Regular cardiac myocyte (primary cell): ENCODE measurements around the gene NKAPD1. TPM values are rescaled to one million over a fixed set of nuclear protein-coding genes. Genes with fewer than 3 reads are reported as not detected.

Experiments
- total RNA-seq: library from RNA; depleted of rRNA; stranded (reverse); fragments of >200 nt; gene quantifications from 2 replicates; pipeline ENCODE4 v1.2.3, GENCODE V29; 2014

The NKAPD1 gene, protein sequence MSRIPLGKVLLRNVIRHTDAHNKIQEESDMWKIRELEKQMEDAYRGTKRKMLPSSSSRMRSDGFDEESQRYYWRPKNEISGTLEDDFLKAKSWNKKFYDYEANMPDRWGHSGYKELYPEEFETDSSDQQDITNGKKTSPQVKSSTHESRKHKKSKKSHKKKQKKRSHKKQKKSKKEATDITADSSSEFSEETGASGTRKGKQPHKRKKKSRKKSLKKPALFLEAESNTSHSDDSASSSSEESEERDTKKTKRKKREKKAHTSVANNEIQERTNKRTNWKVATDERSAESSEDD
- 21.1 and 27.9 TPM in 2 replicates for total RNA-seq

DNA sequence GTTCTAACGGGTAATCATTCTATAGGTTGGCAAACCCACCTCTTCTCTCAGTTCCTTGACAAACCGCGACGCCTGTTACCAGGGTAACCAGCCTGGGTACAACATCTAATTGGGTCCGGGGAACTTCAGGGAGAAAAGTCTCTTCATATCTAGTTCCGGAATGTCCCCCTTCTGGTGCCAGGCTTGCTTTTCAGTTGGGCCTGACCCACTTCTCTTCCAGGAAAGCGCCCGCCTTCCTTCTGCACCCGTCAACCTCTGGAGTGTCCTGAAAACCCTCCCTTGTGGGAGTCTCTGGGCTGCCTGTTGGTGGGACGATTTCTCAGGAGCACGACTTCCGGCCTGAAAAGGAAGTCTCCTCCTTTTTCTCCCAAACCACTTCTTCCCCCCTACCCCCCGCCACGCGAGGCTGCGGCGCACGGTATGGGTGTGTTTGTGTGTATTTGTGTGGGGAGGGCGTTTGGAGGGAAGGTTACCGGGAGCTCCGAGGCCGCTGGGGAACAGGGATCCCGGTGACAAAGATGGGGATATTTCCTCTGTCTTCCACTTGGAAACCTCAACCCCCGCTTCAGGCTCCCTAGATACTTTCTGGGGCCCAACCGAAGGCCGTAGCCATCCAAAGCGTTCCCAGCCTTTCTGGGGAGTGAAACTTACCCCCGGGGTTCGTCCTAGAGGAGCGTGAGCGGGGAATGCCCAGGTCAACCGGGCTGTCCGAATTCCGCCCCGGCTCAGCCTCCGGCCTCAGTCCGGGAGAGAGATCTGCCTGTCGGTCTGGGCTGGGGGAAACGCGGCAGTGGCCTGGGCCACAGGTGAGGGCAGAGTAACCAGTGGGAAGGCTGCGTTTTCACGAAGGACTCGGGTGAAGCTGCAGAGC is at the start of gene NKAPD1, which contains the start of gene PIH1D2:
NKAPD1 (plus strand) TSS at position 359 of the 871 bp plus-strand sequence. CDS start 1,276 bp downstream, outside the sequence.
PIH1D2 (minus strand) TSS at position 77 of the 871 bp plus-strand sequence. CDS start 843 bp downstream, outside the sequence.

DNA sequence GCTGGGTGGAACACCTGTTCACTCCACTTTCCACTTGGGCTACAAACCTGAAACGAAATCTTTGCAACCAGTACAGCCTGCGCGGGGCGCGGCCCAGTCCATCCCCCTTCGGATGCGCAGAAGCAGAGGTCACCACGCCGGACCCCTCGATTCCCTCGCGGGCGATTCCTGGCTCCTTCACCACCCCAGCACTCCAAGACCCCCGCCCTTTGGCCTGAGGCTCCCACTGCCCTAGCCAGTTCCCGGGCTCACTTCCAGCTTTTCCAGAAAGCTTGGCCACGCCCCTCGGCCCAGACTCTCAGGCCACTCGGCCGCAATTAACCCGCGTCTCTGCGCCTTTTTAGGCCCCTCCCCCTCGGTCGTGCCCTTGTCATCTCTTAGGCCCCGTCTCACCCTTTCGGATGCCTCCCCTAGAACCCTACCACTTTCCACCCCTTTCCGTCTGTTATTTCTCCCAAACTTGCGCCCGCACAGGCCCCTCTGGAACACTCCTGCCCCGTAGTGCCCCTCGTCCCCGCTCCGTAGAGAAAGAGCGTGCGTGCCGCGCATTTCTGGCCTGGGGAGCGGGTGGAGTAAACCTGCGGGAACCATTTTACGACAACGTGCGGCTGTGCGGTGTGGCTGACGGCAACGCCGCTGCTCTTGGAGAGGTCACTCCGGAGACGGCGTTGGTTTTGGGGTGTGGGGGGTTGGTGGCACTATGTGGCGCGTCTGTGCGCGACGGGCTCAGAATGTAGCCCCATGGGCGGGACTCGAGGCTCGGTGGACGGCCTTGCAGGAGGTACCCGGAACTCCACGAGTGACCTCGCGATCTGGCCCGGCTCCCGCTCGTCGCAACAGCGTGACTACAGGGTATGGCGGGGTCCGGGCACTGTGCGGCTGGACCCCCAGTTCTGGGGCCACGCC is 49.1 kb upstream of the NKAPD1 start, which contains the start of gene DLAT:
DLAT (plus strand) TSS at position 636 of the 906 bp plus-strand sequence; CDS start at position 701, 65 bp downstream.

DNA sequence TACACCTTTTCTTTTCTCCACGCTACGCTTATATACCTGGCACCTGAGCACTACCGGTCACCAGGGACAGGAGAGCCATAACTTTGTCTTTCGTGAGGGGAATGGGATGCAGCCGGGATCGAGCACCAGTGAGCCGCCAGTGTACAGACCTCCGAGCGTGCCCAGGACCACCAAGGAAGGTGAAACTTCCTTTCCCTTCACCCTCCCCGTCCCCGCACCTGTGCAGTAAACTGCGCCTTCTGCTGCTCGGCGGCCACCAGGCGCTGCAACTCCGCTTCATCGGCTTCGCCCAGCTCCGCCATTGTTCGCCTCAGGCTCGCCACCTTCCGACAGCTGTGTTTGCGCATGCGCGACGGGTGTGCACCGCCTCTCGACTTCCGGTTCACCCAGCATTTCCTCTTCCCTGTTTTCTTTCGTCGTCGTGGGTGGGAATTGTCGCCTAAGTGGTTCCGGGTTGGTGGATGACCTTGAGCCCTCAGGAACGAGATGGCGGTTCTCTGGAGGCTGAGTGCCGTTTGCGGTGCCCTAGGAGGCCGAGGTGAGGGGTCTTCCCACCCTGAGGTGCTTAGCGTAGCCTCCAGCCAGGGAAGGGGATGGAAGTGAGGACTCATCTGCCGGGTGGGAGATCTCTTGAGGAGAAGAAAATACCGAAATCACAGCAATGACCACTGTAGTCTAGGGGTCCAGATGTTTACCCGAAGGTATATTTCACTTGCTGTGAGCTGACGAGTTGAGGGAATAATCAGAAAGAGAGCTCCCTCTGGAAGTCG is 12.5 kb downstream of the NKAPD1 start, which contains the start of the genes SDHD and TIMM8B:
SDHD (plus strand) TSS at position 452 of the 770 bp plus-strand sequence; CDS start at position 487, 35 bp downstream.
TIMM8B (minus strand) TSS at position 335 of the 770 bp plus-strand sequence; CDS start at position 302, 33 bp downstream.

Other genes with a start within 250 kb of the NKAPD1 start
- gene ALG9, start 202.7 kb upstream of the NKAPD1 start, total RNA-seq = 37.5 and 45.1 TPM in 2 replicates
- gene FDXACB1, start 195.1 kb upstream of the NKAPD1 start, total RNA-seq = 2.0 and 5.2 TPM in 2 replicates
- gene CFAP68, start 194.8 kb upstream of the NKAPD1 start, total RNA-seq = 7.3 and 7.9 TPM in 2 replicates
- gene CRYAB, start 162.5 kb upstream of the NKAPD1 start, total RNA-seq = 41.2 and 44.7 TPM in 2 replicates
- 0.28 and 0.77 TPM in 2 replicates for gene HSPB2, start 161.6 kb upstream of the NKAPD1 start, total RNA-seq
- 0.38 and 1.4 TPM in 2 replicates for gene C11orf52, start 155.4 kb upstream of the NKAPD1 start, total RNA-seq
- gene DIXDC1, start 137.0 kb upstream of the NKAPD1 start, total RNA-seq = 12.5 and 22.3 TPM in 2 replicates
- 33.0 and 52.1 TPM in 2 replicates for gene DLAT, start 48.9 kb upstream of the NKAPD1 start, total RNA-seq
- 1.4 and 1.9 TPM in 2 replicates for gene PIH1D2, start 282 bp upstream of the NKAPD1 start, total RNA-seq
- gene TIMM8B, start 12.5 kb downstream of the NKAPD1 start, total RNA-seq = 42.0 and 80.5 TPM in 2 replicates
- gene SDHD, start 12.6 kb downstream of the NKAPD1 start, total RNA-seq = 158 and 183 TPM in 2 replicates
- gene IL18, start 89.8 kb downstream of the NKAPD1 start, total RNA-seq = under 0.01 TPM in 2 replicates
- gene TEX12, start 93.1 kb downstream of the NKAPD1 start, total RNA-seq = not detected in 2 replicates
- gene BCO2, start 101.2 kb downstream of the NKAPD1 start, total RNA-seq = 0.38 and 2.3 TPM in 2 replicates
- 57.5 and 92.2 TPM in 2 replicates for gene PTS, start 152.1 kb downstream of the NKAPD1 start, total RNA-seq
- not detected in 2 replicates for gene PLET1, start 186.6 kb downstream of the NKAPD1 start, total RNA-seq